ENCODE measurements around the gene SLC25A11.
A peak's percentile ranks its signal among the peaks of the same experiment; 100 is the strongest.

Gene SLC25A11

DNA sequence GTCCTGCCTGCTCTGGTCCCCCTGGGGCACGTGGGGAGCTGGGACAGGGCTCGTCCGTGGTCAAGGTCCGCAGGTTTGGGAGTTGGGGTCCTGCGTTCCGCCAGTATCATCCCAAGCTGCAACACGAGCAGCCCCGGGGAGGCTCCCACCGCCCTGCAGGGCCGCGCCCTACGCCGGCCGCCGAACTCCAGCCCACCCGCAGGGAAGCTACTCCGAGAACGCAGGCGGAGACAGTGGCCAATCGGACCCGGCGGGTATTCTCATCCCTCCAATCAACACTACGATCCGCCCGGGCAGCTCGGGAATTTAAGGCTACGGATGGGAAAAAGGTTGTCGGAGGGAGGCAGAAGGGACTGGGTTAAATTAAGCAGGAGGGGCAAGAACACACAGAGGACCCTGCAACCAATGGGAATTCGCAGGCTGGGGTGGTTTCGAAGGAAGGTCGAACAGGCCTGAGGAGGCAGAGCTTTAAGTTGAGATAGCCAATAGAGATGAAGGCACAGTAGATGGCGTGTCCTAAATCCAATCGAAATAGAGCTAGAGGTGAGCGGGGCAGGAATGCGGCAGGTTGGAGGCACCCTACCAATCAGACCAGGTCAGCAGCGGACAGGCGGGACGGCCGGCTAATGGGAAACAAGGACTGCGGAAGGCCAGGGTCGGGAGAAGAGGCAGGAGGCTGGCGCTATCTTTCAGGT lies 27.1 kb upstream of the SLC25A11 start:
- FAIRE-seq: peak; percentile 100

DNA sequence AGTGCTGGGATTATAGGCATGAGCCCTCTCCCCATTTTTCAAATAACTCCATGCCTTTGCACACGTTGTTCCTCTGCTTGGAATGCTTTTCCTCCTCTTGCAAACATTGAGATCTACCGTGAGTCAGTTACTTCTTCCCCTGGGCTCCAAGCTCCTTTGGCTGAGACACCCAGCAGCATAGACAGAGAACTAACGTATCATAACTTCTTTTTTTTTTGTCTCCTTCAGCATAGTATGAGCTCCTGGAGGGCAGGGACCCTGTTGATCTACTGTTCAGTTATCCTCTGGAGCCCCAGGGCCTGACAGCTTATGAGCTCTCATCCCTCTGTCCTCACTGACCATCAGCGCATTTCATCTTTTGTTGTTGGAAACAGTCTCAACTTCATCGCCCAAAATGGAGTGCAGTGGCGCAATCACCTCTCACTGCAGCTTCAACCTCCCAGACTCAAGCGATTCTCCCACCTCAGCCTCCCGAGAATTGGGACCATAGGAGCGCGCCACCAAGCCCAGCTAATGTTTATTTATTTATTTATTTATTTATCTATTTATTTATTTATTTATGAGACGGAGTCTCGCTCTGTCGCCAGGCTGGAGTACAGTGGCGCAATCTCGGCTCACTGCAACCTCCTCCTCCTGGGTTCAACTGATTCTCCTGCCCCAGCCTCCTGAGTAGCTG lies 25.6 kb upstream of the SLC25A11 start:
- FAIRE-seq: no peak

DNA sequence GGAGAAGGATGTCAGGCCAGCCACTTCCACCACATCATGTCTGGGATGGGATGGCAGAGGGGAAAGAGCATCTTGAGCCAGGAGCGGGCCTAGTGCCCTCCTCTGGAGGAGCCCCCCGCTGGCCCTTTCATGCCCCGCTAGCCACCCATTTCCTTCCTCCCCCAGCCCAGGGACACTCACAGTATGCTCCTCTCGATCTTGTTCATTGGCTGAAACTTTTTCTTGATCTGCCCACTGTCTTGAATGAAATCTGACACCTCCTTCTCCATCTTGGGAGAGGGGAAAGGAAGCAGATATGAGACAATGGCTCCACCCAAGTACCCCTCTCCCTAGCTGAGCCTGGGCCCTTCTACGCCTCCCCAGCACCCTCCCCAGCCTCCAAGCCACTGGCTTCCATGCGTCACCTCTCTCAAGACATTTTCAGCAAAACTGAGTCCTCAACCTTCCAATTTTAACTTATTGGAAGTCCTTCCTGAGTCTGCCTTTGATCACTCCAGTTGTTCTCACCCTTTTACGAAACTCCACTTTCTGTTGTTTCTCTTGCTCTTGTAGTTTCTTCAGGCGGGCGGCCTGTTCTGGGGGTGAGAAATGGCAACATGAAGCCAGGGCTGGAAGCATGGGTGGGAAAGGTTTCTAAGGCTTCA lies 20.6 kb upstream of the SLC25A11 start:
- no peak for FAIRE-seq

DNA sequence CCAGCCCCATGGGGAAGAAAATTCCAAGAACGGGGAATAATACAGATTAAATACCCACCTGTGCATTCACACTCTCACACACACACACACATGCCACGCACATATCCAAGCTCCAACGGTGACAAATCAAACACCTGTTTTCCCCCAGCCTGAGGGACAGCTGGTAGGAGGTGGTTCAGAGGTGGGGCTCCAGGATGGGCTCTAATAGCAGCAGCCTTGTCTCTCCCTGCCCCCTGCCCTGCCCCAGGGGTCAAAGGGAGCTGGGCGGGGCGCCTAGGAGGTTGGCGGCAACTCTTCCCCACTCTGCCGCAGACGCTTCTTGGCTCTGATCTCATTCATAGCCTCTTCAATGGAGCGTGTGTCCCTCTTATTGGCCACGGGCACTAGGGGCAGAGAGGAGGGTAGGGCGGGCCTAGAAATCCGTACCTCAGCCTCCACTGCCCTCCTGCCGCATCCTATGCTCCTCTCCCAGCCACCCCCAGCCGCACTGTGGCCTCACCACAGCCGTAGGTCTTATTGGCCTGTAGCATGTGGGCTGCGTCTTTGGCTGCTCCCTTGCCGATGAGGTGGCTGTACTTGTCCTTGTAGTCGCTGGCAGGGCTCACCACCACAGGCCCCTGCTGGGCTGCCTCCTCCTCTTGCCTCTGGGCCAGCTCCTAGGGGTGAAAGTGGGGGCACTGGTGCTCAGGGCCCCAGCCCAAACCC lies 19.6 kb upstream of the SLC25A11 start:
- no peak for FAIRE-seq

DNA sequence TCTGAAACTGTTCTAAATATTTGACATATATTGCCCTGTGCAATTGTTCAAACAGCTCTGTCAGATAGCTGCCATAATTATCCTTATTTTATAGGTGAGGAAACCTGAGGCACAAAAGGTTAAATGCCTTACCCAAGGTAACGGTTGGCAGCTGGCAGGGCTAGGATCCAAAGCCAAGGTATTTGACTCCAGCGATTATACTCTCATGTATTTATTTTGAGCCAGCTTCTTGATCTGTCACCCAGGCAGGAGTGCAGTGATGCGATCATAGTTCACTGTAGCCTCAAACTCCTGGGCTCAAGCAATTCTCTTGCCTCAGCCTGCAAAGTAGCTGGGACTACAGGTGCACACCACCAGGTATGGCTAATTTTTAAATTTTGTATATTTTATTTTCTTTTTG lies 18.3 kb upstream of the SLC25A11 start:
- FAIRE-seq: no peak

DNA sequence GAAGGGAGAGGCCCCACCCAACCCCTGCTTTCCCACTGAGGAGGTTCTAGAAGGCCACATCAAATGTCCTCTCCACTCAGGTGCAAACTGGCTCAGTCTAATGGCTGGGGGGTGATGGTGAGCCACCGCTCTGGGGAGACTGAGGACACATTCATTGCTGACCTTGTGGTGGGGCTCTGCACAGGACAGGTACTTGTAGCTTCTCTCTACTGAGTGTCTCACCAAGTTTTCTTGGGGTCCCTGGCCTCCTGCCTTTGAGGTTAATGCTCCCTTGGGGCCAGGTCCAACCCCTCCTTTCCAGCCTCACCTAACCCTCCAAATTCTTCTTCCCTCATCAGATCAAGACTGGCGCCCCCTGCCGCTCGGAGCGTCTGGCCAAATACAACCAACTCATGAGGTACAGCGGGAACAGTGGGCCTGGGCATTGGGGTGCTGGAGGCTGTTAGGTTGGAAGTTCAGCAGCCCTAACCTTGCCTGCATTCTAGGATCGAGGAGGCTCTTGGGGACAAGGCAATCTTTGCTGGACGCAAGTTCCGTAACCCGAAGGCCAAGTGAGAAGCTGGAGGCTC lies 16.7 kb upstream of the SLC25A11 start:
- no peak for FAIRE-seq

DNA sequence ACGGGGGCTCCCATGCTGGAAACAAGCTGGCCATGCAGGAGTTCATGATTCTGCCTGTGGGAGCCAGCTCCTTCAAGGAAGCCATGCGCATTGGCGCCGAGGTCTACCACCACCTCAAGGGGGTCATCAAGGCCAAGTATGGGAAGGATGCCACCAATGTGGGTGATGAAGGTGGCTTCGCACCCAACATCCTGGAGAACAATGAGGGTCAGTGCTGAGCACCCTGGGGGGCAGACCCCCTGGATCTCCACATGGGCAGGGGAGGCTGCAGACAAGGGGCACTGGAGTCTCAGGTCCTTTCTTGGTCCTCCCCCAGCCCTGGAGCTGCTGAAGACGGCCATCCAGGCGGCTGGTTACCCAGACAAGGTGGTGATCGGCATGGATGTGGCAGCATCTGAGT lies 15.2 kb upstream of the SLC25A11 start:
- no peak for FAIRE-seq

DNA sequence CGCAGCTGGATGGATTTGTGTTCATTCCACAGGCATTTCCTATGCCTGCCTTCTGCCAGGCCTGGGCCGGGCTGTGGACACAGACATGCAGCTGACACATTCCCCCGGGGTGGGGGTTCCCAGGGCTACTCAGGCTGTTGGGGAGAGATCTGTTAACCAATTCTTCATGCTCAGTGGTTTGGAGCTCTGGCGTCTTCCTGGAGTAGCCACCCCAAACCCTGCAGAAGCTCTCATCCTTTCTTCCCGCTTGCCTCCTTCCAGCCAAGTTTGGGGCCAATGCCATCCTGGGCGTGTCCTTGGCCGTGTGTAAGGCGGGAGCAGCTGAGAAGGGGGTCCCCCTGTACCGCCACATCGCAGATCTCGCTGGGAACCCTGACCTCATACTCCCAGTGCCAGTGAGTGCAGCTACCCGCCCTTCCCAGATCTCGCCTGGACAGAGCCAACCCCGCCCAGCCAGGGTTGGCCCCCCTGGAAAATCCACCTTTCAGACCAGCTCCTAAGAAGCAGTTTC lies 13.7 kb upstream of the SLC25A11 start:
- no peak for FAIRE-seq

DNA sequence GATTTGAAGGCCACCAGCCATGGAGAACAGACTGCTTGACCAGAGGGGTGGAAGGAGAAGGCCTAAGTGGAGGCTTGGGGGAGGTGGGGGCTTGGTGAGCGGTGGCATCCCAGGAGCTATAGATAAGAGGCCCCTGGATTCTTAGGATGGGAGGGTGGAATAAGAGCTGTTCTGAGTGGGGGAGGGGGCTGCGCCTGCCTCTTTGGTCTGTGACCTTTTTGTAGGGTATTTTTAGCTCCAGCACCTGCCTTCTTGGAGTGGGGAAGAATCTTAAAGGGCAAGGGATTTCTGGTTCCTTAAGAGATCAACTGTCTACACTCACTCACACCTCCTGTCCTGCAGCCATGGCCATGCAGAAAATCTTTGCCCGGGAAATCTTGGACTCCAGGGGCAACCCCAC lies 11.6 kb upstream of the SLC25A11 start:
- FAIRE-seq: no peak

DNA sequence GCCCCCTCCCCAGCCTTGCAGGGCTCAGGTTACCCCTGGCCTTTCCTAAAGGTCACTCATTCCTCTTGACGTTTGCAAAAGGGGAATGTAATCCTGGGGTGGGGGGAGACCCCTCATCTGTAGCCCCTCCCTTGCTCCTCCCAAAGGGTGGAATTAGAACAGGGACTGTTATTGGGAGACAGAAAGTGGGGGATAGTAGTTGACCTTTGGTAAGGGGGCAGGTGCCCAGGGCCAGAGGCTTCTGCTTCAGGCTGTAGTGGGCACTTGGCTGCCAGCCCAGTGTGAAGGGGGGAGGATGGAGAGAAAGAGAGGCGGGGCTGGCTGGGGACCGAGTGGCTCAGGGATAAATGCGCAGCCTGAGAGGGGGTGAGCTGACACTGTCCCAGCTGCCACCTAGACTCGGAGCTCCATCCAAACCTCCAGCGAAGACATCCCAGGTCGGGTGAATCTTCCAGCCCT lies 10.9 kb upstream of the SLC25A11 start, which contains the start of gene ENO3:
Gene ENO3, plus strand, starts transcription at position 374 of the 459 bp plus-strand sequence. CDS start 711 bp downstream, outside the sequence.
- FAIRE-seq: no peak

DNA sequence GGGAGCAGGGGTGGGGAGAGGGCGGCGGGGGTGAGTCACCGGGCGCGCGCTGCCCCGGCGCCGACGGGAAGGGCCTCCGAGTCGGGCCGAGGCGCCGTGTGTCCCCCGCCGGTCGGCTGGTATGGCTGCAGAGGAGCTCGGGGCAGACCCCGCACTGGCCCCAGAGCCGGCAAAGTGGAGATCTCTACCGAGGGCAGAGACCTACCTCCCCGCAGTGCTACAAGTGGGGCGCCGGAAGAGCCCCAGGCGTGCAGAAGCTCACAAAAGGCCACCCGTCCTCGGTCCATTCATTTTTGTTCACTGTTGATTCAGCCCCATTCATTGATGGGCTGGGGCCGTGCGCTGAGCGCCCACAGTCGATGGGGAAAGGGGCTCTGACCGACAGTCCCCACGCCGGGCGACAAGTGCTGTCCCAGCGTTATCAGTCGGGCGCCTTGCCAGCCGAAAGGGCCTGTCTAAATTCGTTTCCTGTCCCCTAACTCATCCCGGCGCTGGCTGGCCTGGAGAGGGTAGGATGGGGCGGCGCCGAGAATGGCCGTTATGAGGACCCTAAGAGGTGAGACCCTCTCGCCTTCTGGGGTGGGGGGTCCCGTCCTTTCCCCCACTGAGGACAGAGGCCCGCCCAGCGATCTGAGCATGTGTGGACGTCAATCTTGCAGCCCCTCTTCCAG lies 10.4 kb upstream of the SLC25A11 start:
- no peak for FAIRE-seq

DNA sequence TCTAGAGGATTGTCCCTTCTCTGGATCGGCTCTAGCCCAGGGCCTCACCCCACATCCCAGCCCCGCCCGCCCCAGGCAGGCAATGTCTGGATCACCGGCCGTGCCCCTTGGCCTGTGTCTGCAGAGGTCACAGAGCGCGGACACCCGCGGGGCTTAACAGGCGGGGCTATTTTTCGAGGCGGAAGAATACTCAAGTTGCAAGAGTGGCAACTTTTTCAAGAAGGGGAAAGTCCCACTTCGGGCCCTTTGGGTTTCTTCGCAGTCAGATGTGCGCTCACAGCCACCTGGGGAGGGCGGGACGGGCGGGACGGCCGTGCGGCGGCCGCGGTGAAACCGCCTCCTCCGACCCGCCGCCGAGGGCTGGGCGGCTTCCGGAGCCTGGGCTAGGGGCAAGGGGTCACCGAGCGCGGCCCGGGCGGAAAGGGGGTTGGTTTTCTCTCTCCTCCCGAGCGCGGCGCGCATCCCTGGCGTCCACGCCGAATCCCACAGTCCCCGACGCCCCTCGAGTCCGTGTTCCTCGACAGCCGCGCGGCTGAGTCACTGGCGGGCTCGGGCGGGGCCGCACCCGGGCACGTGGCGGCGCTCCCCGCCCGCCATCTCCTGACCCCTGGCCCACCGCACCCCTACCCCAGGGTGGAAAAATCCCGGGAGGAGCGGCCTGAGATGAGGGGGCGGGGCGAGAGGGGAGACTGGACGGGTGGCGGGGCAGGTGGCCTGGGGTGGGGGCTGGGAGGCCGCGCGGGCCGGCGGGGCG lies 9.7 kb upstream of the SLC25A11 start:
- no peak for FAIRE-seq

DNA sequence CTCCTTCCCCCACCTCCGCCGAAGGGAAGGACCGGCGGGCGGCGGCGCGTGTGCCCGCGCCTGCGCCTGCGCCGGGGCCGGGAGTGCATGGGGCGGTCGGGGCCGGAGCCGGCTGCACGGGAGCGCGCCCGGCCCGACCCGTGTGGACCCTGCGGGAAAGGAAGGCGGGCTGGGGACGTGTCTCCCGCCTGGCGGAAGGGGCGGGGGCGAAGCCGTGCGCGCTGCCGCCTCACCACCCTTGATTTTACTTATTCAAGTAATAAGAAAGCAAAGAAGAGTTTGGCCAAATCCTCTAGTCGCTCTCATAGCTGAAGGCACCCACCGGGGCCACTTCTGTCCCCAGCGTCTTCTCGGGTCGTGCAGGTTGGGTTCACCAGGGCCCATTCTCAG lies 9.1 kb upstream of the SLC25A11 start:
- no peak for FAIRE-seq

DNA sequence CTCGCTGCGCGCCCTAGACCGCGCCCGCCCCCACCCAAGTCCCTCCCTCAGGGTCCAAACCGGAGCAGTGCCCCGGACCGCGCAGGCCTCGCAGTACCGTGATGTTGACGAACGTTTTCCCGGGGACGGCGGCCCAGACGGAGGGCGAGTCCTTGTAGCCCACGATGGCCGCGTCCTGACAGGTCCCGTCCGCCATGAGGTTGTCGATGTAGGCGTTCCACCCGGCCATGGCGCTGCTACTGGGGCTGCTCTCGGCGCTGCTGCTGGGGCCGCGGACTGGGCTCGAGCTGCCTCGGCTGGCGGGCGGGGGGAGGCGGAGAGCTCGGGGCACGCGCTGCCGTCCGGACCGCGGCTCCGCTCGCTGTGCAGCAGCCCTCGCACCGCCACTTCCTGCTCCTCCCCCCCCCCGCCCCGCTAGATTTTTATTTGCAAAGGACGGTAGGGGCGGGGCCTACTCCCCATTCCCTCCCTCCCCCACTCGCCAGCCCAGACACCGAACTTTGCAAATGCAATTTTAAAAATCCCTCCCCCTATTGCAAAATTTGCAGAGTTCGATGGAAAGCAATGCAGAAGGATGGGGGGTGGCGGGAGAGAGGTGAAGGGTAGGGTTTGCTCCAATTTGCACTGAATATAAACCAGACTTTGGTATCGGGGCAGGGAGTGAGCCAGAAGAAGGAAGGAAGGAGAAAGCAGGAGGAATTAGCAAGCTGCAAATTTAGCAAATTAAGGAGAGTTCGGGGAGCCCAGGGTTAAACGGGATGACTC lies 8.5 kb upstream of the SLC25A11 start, which contains the start of gene PFN1:
Gene PFN1, minus strand, starts transcription at position 365 of the 765 bp plus-strand sequence. Its CDS starts 136 bp downstream, at position 229.
- no peak for FAIRE-seq

DNA sequence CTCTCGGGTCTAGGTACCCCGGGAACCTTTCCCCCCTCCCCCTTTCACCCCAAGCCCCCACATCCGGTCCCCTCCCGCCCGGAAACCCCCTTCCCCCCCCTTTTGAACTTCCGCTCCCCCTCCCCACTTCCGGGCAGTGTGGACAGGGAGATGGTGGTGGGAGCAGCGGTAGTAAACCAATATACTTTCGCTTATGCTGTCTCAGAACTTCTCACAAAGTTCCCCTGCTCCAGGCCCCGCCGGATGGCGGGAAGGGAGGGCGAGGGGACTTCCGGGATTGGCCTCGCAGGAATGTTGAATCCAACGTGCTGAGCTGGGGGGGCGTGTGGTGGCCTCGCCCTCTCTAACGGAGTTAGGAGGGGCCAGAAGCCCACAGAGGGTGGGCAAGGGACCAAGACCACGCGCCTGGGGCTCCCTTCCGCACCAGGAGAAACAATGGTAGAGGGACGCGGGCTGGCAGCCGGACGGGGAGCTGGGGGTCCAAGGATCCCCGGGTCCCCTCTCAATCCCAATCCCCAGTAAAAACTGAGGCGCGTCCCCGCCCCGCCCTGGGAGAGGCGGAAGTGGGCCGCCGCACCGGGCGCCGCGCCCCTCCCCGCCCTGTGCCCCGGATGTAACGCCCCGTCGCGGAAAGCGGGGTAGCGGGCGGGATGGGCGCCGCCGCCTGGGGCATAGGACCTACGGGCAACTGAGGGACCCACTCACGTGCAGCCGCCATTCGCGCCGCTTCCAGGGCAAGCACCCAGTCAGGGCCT lies 7.7 kb upstream of the SLC25A11 start:
- FAIRE-seq: no peak

DNA sequence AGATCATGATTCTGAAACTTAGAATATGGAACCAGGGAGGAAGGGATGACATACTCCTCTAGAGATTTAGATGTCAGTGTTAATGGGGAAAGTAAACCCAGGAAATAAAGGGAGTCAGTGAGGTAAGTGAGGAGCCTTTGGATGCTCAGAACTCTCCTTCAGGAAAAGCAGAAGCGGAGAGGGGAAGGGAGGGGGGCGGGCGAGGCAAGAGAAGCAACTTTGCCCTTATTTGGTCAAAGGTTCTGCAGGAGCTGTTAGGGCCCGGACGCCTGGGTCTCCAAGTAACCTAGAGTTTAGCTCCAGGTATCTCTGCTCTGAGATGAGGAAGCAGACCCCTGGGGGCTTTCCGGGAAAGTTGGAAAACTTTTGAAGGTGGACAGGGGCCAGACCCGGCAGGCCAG lies 7.2 kb upstream of the SLC25A11 start:
- no peak for FAIRE-seq

DNA sequence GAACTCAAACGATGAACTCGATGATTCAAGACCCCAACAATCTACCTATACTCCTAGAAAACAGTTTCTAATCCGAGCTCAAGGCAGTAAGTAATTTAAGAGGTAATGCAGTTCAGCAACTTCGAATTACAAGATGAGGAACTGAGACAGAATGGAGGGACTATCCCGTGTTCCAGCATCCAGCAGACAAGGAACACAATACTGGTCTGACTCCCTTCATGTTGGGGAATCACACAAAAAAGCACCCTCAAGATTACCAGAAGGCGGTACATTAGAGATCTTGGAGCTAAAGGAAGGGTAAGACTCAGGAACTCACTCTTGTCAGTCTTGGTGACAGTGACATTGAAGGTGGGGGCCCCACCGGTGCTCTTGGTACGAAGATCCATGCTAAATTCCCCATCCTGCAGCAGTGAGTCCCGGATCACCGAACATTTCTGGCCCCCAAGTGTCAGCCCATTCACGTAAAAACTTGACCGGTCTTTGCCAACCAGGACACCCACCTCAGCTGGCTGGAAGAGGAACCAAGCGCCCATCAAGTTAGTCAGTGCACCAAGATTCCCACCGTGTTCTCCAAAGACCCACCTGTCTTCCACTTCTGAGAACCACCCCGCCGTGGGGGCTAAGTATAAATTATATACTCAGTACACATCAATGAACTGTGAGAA lies 6.6 kb upstream of the SLC25A11 start:
- no peak for FAIRE-seq

DNA sequence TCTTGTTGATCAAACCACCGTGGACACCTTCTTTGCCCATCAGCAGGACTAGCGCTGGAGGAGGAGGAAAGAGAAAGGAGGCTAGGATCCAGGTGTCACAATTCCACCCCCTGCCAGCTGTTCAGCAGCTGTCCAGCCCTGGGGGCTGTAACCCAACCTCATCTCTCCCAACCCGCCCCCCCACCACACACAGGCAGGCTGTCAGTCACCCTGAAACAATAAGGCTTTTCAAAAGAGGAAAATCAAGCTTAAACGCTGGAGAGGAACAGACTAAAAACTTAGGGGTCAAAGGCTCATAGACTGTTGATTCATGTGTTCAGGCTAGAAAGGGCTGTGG lies 6.1 kb upstream of the SLC25A11 start:
- FAIRE-seq: no peak
